ENCODE results near the gene TTC17.

- peak; percentile 88 for TF ChIP-seq CTCF (IDR thresholded peaks at IDR 0.05)
- no peak for TF ChIP-seq ZFX (IDR thresholded peaks at IDR 0.05; ENCODE audit: borderline replicate concordance)
These were observed 46.7 kb upstream of the TTC17 start, which contains the start of gene API5 for GRCh38 chr11:43311791-43312607.

Data from 22Rv1 (cell line).